Duodenal mucosa (tissue), 2 donors: ENCODE measurements around the gene CXXC5.
A peak's percentile ranks its signal among the peaks of the same experiment; 100 is the strongest.

Source experiments
- H3K27ac ChIP-seq: one replicate; pipeline ENCODE4 v1.7.0; 2013; ENCODE audit warnings: low read depth, low read length
- H3K27me3 ChIP-seq, 2 donors: one replicate each; pipeline ENCODE4 v1.7.0; 2013; ENCODE audit warnings: low read length in 2 of 2, control low read depth in 1 of 2; ENCODE audit not compliant: insufficient read depth in 2 of 2, control insufficient read depth in 1 of 2
- H3K36me3 ChIP-seq, 2 donors: one replicate each; pipeline ENCODE4 v1.7.0; 2013; ENCODE audit warnings: low read length in 2 of 2, control low read depth in 1 of 2; ENCODE audit not compliant: insufficient read depth in 2 of 2, control insufficient read depth in 1 of 2
- H3K4me1 ChIP-seq, 2 donors: one replicate each; pipeline ENCODE4 v1.7.0; 2013; ENCODE audit warnings: low read length in 2 of 2, control low read depth in 1 of 2; ENCODE audit not compliant: insufficient read depth in 2 of 2, control insufficient read depth in 1 of 2
- H3K4me3 ChIP-seq, 2 donors: one replicate each; pipeline ENCODE4 v1.7.0; 2013; ENCODE audit warnings: low read length in 2 of 2, low read depth in 1 of 2
- H3K9ac ChIP-seq, 2 donors: one replicate each; pipeline ENCODE4 v1.7.0; 2013; ENCODE audit warnings: low read length in 2 of 2, low read depth in 1 of 2
- H3K9me3 ChIP-seq, 2 donors: one replicate each; pipeline ENCODE4 v1.7.0; 2013; ENCODE audit warnings: low read length in 2 of 2, control low read depth in 1 of 2; ENCODE audit not compliant: control insufficient read depth in 1 of 2

Gene CXXC5

GRCh38 chr5:139658928-139659667 is 10.9 kb downstream of the CXXC5 start:
- Histone ChIP-seq H3K27ac (peak overlapping the region; percentile 61), H3K36me3 (no peaks in the 10 kb centered on the region), H3K9me3 (no peaks in the 10 kb centered on the region), H3K27me3 (no peaks in the 10 kb centered on the region), H3K9ac (peak overlapping the region; percentile 48 to 54), H3K4me1 (peaks cover 53 to 58% of the 10 kb centered on the region in 2 donors), H3K4me3 (peak overlapping the region; percentile 21 to 33)

GRCh38 chr5:139659695-139660101 is 11.5 kb downstream of the CXXC5 start:
- peaks cover 0 to under 1% of the 10 kb centered on the region in 2 donors for H3K36me3 ChIP-seq

GRCh38 chr5:139660105-139660922 is 12.2 kb downstream of the CXXC5 start:
- peaks cover 0 to 3% of the 10 kb centered on the region in 2 donors for H3K36me3 ChIP-seq
- peak overlapping the region; percentile 81 for H3K27ac ChIP-seq
- H3K4me1 ChIP-seq: peaks cover 48% of the 10 kb centered on the region in 2 donors
- H3K4me3 ChIP-seq: peak overlapping the region; percentile 32 to 40
- no peaks in the 10 kb centered on the region for H3K27me3 ChIP-seq
- H3K9me3 ChIP-seq: no peaks in the 10 kb centered on the region
- peak overlapping the region; percentile 18 to 48 for H3K9ac ChIP-seq

More at GRCh38 chr5:139659695-139660101, 11.5 kb downstream of the CXXC5 start:
- Histone ChIP-seq H3K27me3 (no peaks in the 10 kb centered on the region), H3K4me3 (peak overlapping the region; percentile 32 to 40), H3K9ac (peak overlapping the region; percentile 48 to 54), H3K27ac (peak overlapping the region; percentile 81), H3K9me3 (no peaks in the 10 kb centered on the region), H3K4me1 (peaks cover 49 to 52% of the 10 kb centered on the region in 2 donors)

- Histone ChIP-seq H3K36me3 (peaks cover 0 to 3% of the 10 kb centered on the region in 2 donors), H3K4me3 (no peak overlapping the region), H3K9me3 (no peaks in the 10 kb centered on the region), H3K27ac (peak overlapping the region; percentile 77), H3K9ac (no peak overlapping the region), H3K4me1 (peaks cover 45 to 48% of the 10 kb centered on the region in 2 donors), H3K27me3 (no peaks in the 10 kb centered on the region)
These were observed 13.0 kb downstream of the CXXC5 start for GRCh38 chr5:139660923-139661814.

- Histone ChIP-seq H3K27me3 (no peaks in the 10 kb centered on the region), H3K36me3 (peaks cover 0 to 3% of the 10 kb centered on the region in 2 donors), H3K4me3 (no peak overlapping the region), H3K4me1 (peaks cover 49 to 52% of the 10 kb centered on the region in 2 donors), H3K9me3 (no peaks in the 10 kb centered on the region), H3K9ac (no peak overlapping the region), H3K27ac (no peak overlapping the region)
These were observed 14.5 kb downstream of the CXXC5 start for GRCh38 chr5:139662617-139663016.

GRCh38 chr5:139663207-139664085 is 15.3 kb downstream of the CXXC5 start:
- H3K9me3 ChIP-seq: no peaks in the 10 kb centered on the region
- no peak overlapping the region for H3K9ac ChIP-seq

GRCh38 chr5:139664086-139664693 is 16.0 kb downstream of the CXXC5 start:
- Histone ChIP-seq H3K9ac (no peak overlapping the region), H3K36me3 (peaks cover 0 to 3% of the 10 kb centered on the region in 2 donors), H3K9me3 (no peaks in the 10 kb centered on the region), H3K27ac (no peak overlapping the region), H3K4me3 (no peak overlapping the region), H3K4me1 (peaks cover 48 to 51% of the 10 kb centered on the region in 2 donors), H3K27me3 (no peaks in the 10 kb centered on the region)

More at GRCh38 chr5:139663207-139664085, 15.3 kb downstream of the CXXC5 start:
- peaks cover 49 to 52% of the 10 kb centered on the region in 2 donors for H3K4me1 ChIP-seq
- no peak overlapping the region for H3K4me3 ChIP-seq
- H3K27ac ChIP-seq: no peak overlapping the region
- no peaks in the 10 kb centered on the region for H3K27me3 ChIP-seq
- peaks cover 0 to 3% of the 10 kb centered on the region in 2 donors for H3K36me3 ChIP-seq

GRCh38 chr5:139664727-139665351 is 16.7 kb downstream of the CXXC5 start:
- Histone ChIP-seq H3K36me3 (peaks cover 0 to 3% of the 10 kb centered on the region in 2 donors), H3K27ac (no peak overlapping the region), H3K4me1 (peaks cover 46 to 51% of the 10 kb centered on the region in 2 donors), H3K4me3 (no peak overlapping the region), H3K9me3 (no peaks in the 10 kb centered on the region), H3K9ac (no peak overlapping the region), H3K27me3 (no peaks in the 10 kb centered on the region)
